ENCODE results near the gene GABBR2.

- TF ChIP-seq CTCF (IDR thresholded peaks at IDR 0.05) (no peak), EZH2 (IDR thresholded peaks at IDR 0.05; ENCODE audit: borderline replicate concordance, insufficient read depth, low read depth, low read length, poor library complexity, severe bottlenecking) (no peak)
Measured at GRCh38 chr9:98427491-98427890, 281.2 kb downstream of the GABBR2 start.

All from B cell (primary cell).